ENCODE measurements around the gene EFS.

EFS gene

GRCh38 chr14:23375527-23376251 is 10.7 kb upstream of the EFS start:
- TF ChIP-seq, protein P1, sequence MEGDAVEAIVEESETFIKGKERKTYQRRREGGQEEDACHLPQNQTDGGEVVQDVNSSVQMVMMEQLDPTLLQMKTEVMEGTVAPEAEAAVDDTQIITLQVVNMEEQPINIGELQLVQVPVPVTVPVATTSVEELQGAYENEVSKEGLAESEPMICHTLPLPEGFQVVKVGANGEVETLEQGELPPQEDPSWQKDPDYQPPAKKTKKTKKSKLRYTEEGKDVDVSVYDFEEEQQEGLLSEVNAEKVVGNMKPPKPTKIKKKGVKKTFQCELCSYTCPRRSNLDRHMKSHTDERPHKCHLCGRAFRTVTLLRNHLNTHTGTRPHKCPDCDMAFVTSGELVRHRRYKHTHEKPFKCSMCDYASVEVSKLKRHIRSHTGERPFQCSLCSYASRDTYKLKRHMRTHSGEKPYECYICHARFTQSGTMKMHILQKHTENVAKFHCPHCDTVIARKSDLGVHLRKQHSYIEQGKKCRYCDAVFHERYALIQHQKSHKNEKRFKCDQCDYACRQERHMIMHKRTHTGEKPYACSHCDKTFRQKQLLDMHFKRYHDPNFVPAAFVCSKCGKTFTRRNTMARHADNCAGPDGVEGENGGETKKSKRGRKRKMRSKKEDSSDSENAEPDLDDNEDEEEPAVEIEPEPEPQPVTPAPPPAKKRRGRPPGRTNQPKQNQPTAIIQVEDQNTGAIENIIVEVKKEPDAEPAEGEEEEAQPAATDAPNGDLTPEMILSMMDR (IDR thresholded peaks at IDR 0.05; ENCODE audit: control insufficient read depth, insufficient read depth, low read depth, low read length, missing control alignments): no peak
- H3K4me3 ChIP-seq (ENCODE audit: control insufficient read depth, low read depth, low read length): no peak overlapping the region
- DNase-seq (ENCODE audit: low read depth): no peak

DNA sequence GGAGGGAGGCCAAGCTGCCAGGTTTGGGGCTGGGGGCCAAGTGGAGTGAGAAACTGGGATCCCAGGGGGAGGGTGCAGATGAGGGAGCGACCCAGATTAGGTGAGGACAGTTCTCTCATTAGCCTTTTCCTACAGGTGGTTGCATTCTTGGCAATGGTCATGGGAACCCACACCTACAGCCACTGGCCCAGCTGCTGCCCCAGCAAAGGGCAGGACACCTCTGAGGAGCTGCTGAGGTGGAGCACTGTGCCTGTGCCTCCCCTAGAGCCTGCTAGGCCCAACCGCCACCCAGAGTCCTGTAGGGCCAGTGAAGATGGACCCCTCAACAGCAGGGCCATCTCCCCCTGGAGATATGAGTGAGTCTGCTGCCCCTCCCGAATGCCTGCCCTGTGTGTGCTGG is 8.1 kb upstream of the EFS start:
- TF ChIP-seq, protein P1 (IDR thresholded peaks at IDR 0.05; ENCODE audit: control insufficient read depth, insufficient read depth, low read depth, low read length, missing control alignments): no peak
- DNase-seq (ENCODE audit: low read depth): no peak
- H3K4me3 ChIP-seq (ENCODE audit: control insufficient read depth, low read depth, low read length): no peak overlapping the region

GRCh38 chr14:23372509-23372908 is 7.5 kb upstream of the EFS start, which contains the start of gene IL25:
Gene IL25, plus strand, starts transcription at chr14:23372809.
- TF ChIP-seq, protein P1 (IDR thresholded peaks at IDR 0.05; ENCODE audit: control insufficient read depth, insufficient read depth, low read depth, low read length, missing control alignments): no peak
- no peak for DNase-seq (ENCODE audit: low read depth)
- no peak within 1 kb of the TSS for H3K4me3 ChIP-seq (ENCODE audit: control insufficient read depth, low read depth, low read length)

DNA sequence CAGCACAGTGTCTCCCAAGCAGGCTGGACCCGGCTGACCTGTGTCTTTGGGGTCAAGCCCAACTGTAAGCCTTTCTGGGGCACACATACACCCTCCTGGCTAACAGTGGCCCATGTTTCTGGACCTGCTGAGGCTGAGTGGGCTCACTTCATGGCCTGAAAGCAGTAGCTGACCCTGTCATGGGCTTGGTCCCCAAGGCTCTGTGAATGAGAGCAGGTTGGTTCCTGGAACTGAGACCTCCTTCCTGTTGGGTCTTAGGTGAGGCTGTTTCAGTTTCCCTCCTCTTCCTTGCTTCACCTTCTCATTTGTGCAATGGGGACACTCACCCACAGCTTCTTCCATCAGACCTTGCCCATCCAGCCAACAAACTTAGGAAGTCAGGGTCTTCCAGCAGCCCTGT is 6.9 kb upstream of the EFS start:
- no peak overlapping the region for H3K4me3 ChIP-seq (ENCODE audit: control insufficient read depth, low read depth, low read length)
- no peak for DNase-seq (ENCODE audit: low read depth)
- TF ChIP-seq, protein P1 (IDR thresholded peaks at IDR 0.05; ENCODE audit: control insufficient read depth, insufficient read depth, low read depth, low read length, missing control alignments): no peak

- DNase-seq (ENCODE audit: low read depth): no peak
- TF ChIP-seq, protein P1 (IDR thresholded peaks at IDR 0.05; ENCODE audit: control insufficient read depth, insufficient read depth, low read depth, low read length, missing control alignments): no peak
- H3K4me3 ChIP-seq (ENCODE audit: control insufficient read depth, low read depth, low read length): no peak overlapping the region
Observed at GRCh38 chr14:23370221-23370620, 5.2 kb upstream of the EFS start.

GRCh38 chr14:23366426-23366921 is 1.5 kb upstream of the EFS start:
- peak overlapping the region; percentile 47 for H3K4me3 ChIP-seq (ENCODE audit: control insufficient read depth, low read depth, low read length)
- DNase-seq (ENCODE audit: low read depth): no peak
- TF ChIP-seq, protein P1 (IDR thresholded peaks at IDR 0.05; ENCODE audit: control insufficient read depth, insufficient read depth, low read depth, low read length, missing control alignments): no peak

Data from AG09309 (cell line).